Trophoblast cell (in vitro differentiated cells and primary cell): ENCODE data around the gene FARP2.
"Not testable (repeated sequence)": the region's sequence is repeated elsewhere in the genome, so short reads cannot be mapped to it uniquely, and the experiment has no call there.

Source experiments
- DNase-seq, 2 donors: peaks; one replicate each; pipeline ENCODE4 v3.0.0-alpha.2; 2016
- H2AFZ ChIP-seq: 2 replicates; pipeline ENCODE4 v1.6.1; 2013; ENCODE audit warnings: low read length, moderate library complexity, mild to moderate bottlenecking; ENCODE audit not compliant: insufficient read depth, poor library complexity
- H2AK5ac ChIP-seq: 2 replicates; pipeline ENCODE4 v1.6.1; 2013; ENCODE audit warnings: mild to moderate bottlenecking, low read length
- H2BK120ac ChIP-seq: 2 replicates; pipeline ENCODE4 v1.6.1; 2013; ENCODE audit warnings: low read length, mild to moderate bottlenecking, moderate library complexity; ENCODE audit not compliant: insufficient read depth, poor library complexity
- H2BK12ac ChIP-seq: 2 replicates; pipeline ENCODE4 v1.6.1; 2013; ENCODE audit warnings: mild to moderate bottlenecking, low read length, moderate library complexity
- H2BK5ac ChIP-seq: 2 replicates; pipeline ENCODE4 v1.6.1; 2013; ENCODE audit warnings: low read length, low read depth, moderate library complexity, mild to moderate bottlenecking; ENCODE audit not compliant: poor library complexity
- H3K14ac ChIP-seq: 2 replicates; pipeline ENCODE4 v1.6.1; 2013; ENCODE audit warnings: mild to moderate bottlenecking, low read length
- H3K18ac ChIP-seq: 2 replicates; pipeline ENCODE4 v1.6.1; 2013; ENCODE audit warnings: mild to moderate bottlenecking, low read length
- H3K23ac ChIP-seq: 2 replicates; pipeline ENCODE4 v1.6.1; 2013; ENCODE audit warnings: low read length
- H3K27ac ChIP-seq: 2 replicates; pipeline ENCODE4 v1.5.1; 2013; ENCODE audit warnings: low read depth, mild to moderate bottlenecking, inconsistent platforms, low read length, moderate library complexity
- H3K27me3 ChIP-seq: 2 replicates; pipeline ENCODE4 v1.6.1; 2013; ENCODE audit warnings: inconsistent platforms, mild to moderate bottlenecking, low read length, moderate library complexity; ENCODE audit not compliant: insufficient read depth
- H3K36me3 ChIP-seq, 2 experiments: 1 replicate in 1 of 2; 2 replicates in 1 of 2; pipeline ENCODE4 v1.6.1; 2013; ENCODE audit warnings: low read length in 2 of 2, mild to moderate bottlenecking in 2 of 2, moderate library complexity in 1 of 2; ENCODE audit not compliant: insufficient read depth in 2 of 2, control insufficient read depth in 1 of 2
- H3K4ac ChIP-seq: 2 replicates; pipeline ENCODE4 v1.6.1; 2013; ENCODE audit warnings: low read depth, mild to moderate bottlenecking, low read length, moderate library complexity
- H3K4me1 ChIP-seq, 2 experiments: 1 replicate in 1 of 2; 2 replicates in 1 of 2; pipeline ENCODE4 v1.6.1; 2013; ENCODE audit warnings: low read length in 2 of 2, mild to moderate bottlenecking in 2 of 2, moderate library complexity in 1 of 2; ENCODE audit not compliant: insufficient read depth in 2 of 2, control insufficient read depth in 1 of 2
- H3K4me2 ChIP-seq: 2 replicates; pipeline ENCODE4 v1.6.1; 2013; ENCODE audit warnings: inconsistent platforms, mild to moderate bottlenecking, low read length, moderate library complexity
- H3K4me3 ChIP-seq: 2 replicates; pipeline ENCODE4 v1.5.1; 2013; ENCODE audit warnings: mild to moderate bottlenecking, low read depth, low read length, inconsistent platforms
- H3K79me1 ChIP-seq: one replicate; pipeline ENCODE4 v1.6.1; 2013; ENCODE audit warnings: low read length
- H3K79me2 ChIP-seq: 2 replicates; pipeline ENCODE4 v1.6.1; 2013; ENCODE audit warnings: low read length, mild to moderate bottlenecking; ENCODE audit not compliant: control insufficient read depth, insufficient read depth, poor library complexity
- H3K9ac ChIP-seq: 2 replicates; pipeline ENCODE4 v1.6.1; 2013; ENCODE audit warnings: mild to moderate bottlenecking, low read length
- H3K9me3 ChIP-seq: 2 replicates; pipeline ENCODE4 v1.6.1; 2013; ENCODE audit warnings: low read depth, mild to moderate bottlenecking, control low read depth, inconsistent platforms, low read length; ENCODE audit not compliant: insufficient read depth
- H4K12ac ChIP-seq: 2 replicates; pipeline ENCODE4 v1.6.1; 2013; ENCODE audit warnings: low read depth, mild to moderate bottlenecking, low read length, moderate library complexity
- H4K8ac ChIP-seq: 2 replicates; pipeline ENCODE4 v1.6.1; 2013; ENCODE audit warnings: low read depth, mild to moderate bottlenecking, low read length, moderate library complexity
- H4K91ac ChIP-seq: one replicate; pipeline ENCODE4 v1.6.1; 2013; ENCODE audit warnings: low read depth, mild to moderate bottlenecking, low read length, moderate library complexity
- WGBS: extraction: QIAGEN DNeasy Blood & Tissue Kit; methylation state at CpG from one replicate; pipeline ENCODE4 v1.1.7; 2013; ENCODE audit warnings: missing lambda C conversion rate; ENCODE audit not compliant: insufficient read length, insufficient coverage; ENCODE audit errors: extremely low coverage; 5-methylcytosine and 5-hydroxymethylcytosine counted together

Gene FARP2

GRCh38 chr2:241525818-241526780, 170.0 kb downstream of the FARP2 start:
- H3K27me3 ChIP-seq, H3K4ac ChIP-seq, H4K91ac ChIP-seq, H3K79me1 ChIP-seq, H3K23ac ChIP-seq, H3K18ac ChIP-seq, H3K27ac ChIP-seq, H3K4me3 ChIP-seq, H2AK5ac ChIP-seq, H4K8ac ChIP-seq, H3K4me1 ChIP-seq, H2BK120ac ChIP-seq, H3K9ac ChIP-seq, H3K36me3 ChIP-seq, H2AFZ ChIP-seq, DNase-seq, H2BK12ac ChIP-seq, H3K79me2 ChIP-seq, H3K4me2 ChIP-seq, H4K12ac ChIP-seq, H3K9me3 ChIP-seq, H3K14ac ChIP-seq, H2BK5ac ChIP-seq: not testable (repeated sequence)
- no CpG with 5 or more reads among the region's 31 CpGs for WGBS

DNA sequence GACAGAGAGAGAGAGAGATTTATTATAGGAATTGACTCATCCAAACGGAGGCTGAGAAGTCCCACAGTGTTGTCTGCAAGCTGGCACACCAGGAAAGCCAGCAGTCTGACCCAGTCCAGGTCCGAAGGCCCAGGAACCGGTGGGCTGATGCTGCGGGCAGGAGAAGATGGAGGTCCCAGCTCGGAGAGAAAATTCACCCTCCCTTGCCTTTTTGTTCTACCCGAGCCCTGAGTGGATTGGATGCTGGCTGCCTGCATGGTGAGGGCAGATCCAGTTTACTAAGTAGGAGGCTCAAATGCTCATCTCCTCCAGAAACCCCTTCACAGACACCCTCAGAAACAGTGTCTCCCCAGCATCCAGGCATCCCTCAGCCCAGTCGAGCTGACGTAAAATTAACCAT, 174.5 kb downstream of the FARP2 start:
- no peaks in the 10 kb centered on the region for H3K36me3 ChIP-seq
- H4K12ac ChIP-seq, result no peak overlapping the region
- no CpG with 5 or more reads among the region's 8 CpGs for WGBS
- no peak overlapping the region for H2BK5ac ChIP-seq
- no peak overlapping the region for H3K4me3 ChIP-seq
- no peak overlapping the region for H3K4me2 ChIP-seq
- H2BK120ac ChIP-seq, result no peak overlapping the region
- H3K27me3 ChIP-seq, result peaks cover 2% of the 10 kb centered on the region
- no peak overlapping the region for H2BK12ac ChIP-seq
- H2AK5ac ChIP-seq, result no peak overlapping the region
- no peak overlapping the region for H3K4ac ChIP-seq
- no peak overlapping the region for H3K23ac ChIP-seq
- no peak overlapping the region for H3K27ac ChIP-seq
- H3K4me1 ChIP-seq, result no peaks in the 10 kb centered on the region
- no peak overlapping the region for H4K8ac ChIP-seq
- H4K91ac ChIP-seq, result no peak overlapping the region
- no peak overlapping the region for H2AFZ ChIP-seq
- no peaks in the 10 kb centered on the region for H3K79me2 ChIP-seq
- H3K9me3 ChIP-seq, result peaks cover 6% of the 10 kb centered on the region
- no peak overlapping the region for H3K18ac ChIP-seq
- no peak for DNase-seq
- no peak overlapping the region for H3K9ac ChIP-seq
- no peak overlapping the region for H3K14ac ChIP-seq
- H3K79me1 ChIP-seq, result no peaks in the 10 kb centered on the region

GRCh38 chr2:241531161-241531722, 175.2 kb downstream of the FARP2 start:
- H3K23ac ChIP-seq, result no peak overlapping the region
- H3K36me3 ChIP-seq, result no peaks in the 10 kb centered on the region
- H3K9ac ChIP-seq, result no peak overlapping the region
- DNase-seq, result no peak
- no peak overlapping the region for H3K4me3 ChIP-seq
- peaks cover 6% of the 10 kb centered on the region for H3K9me3 ChIP-seq
- peaks cover 2% of the 10 kb centered on the region for H3K27me3 ChIP-seq
- peaks cover 0 to 2% of the 10 kb centered on the region in 2 experiments for H3K4me1 ChIP-seq
- no peak overlapping the region for H4K91ac ChIP-seq
- no peak overlapping the region for H2BK5ac ChIP-seq
- H4K12ac ChIP-seq, result no peak overlapping the region
- no peaks in the 10 kb centered on the region for H3K79me2 ChIP-seq
- no peak overlapping the region for H3K18ac ChIP-seq
- no peaks in the 10 kb centered on the region for H3K79me1 ChIP-seq
- no peak overlapping the region for H2BK12ac ChIP-seq
- no peak overlapping the region for H3K14ac ChIP-seq
- H3K27ac ChIP-seq, result no peak overlapping the region
- no peak overlapping the region for H2BK120ac ChIP-seq
- no peak overlapping the region for H2AK5ac ChIP-seq
- no peak overlapping the region for H3K4me2 ChIP-seq
- no CpG with 5 or more reads among the region's 13 CpGs for WGBS
- H4K8ac ChIP-seq, result no peak overlapping the region
- H2AFZ ChIP-seq, result no peak overlapping the region
- no peak overlapping the region for H3K4ac ChIP-seq

- Histone ChIP-seq H3K27ac (no peak overlapping the region), H3K23ac (no peak overlapping the region), H3K18ac (no peak overlapping the region), H2BK5ac (no peak overlapping the region), H4K12ac (no peak overlapping the region), H3K27me3 (peaks cover 2% of the 10 kb centered on the region), H3K36me3 (no peaks in the 10 kb centered on the region), H2AFZ (no peak overlapping the region), H3K9me3 (peaks cover 3% of the 10 kb centered on the region), H2AK5ac (no peak overlapping the region), H2BK120ac (no peak overlapping the region), H3K4ac (no peak overlapping the region), H3K14ac (no peak overlapping the region), H3K9ac (no peak overlapping the region), H3K79me2 (no peaks in the 10 kb centered on the region), H3K4me3 (no peak overlapping the region), H3K79me1 (no peaks in the 10 kb centered on the region), H3K4me1 (peaks cover 0 to 2% of the 10 kb centered on the region in 2 experiments), H4K8ac (no peak overlapping the region), H2BK12ac (no peak overlapping the region), H4K91ac (no peak overlapping the region), H3K4me2 (no peak overlapping the region)
- no CpG with 5 or more reads among the region's 8 CpGs for WGBS
- DNase-seq, result no peak
These were observed 176.1 kb downstream of the FARP2 start for GRCh38 chr2:241532168-241532567.
